ENCODE data around the gene NFKBIL1. TPM values are rescaled to one million over a fixed set of nuclear protein-coding genes. Genes with fewer than 3 reads are reported as not detected.

Gene NFKBIL1
- total and polyA plus RNA-seq, 9 of the 15 experiments (the other 6 are each of a cell fraction or from before 2014, with no cell fraction given) = 0.49 to 33.1 (median 7.6) TPM

DNA sequence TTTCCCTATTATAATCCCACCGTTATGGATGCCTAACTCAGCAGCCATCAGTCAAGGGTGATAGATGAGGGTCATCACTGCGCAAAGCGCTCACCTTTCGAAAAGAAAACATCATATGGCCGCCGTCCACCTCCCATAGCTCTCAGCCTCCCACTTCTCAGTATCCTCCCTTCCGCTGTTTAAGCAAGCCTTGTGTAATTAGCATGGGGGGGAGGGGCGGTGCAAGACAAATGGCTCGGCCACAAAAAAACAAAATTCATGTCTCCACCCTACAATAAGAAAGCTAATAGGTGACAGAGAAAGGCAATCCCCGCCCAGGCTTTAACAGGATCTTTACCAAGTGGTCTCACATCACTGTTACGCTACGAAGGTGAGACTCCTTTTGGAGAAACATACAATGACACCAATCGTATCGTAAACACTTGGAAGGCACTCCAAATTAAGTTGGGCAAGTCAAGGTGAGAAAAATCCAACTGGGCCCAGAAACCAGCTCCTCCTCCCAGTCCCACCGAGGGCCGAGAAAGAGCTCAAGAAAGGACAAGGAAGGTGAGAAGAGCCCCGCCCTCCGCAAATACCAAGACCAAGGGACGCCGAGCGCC lies 6.2 kb upstream of the NFKBIL1 start (continued):
- TF ChIP-seq SIN3A (IDR thresholded peaks at IDR 0.05; ENCODE audit: borderline replicate concordance in 2 of 2, control insufficient read depth in 1 of 2, low read depth in 2 of 2, low read length in 2 of 2) (peak in 1 of 2 experiments; percentile 29; a peak in 1 of 4 replicates), SAFB (IDR thresholded peaks at IDR 0.05; ENCODE audit: borderline replicate concordance, low read depth, low read length) (no peak), MTA1 (IDR thresholded peaks at IDR 0.05; ENCODE audit: borderline replicate concordance) (no peak), MEIS2 (IDR thresholded peaks at IDR 0.05; ENCODE audit: partially characterized antibody) (peak; percentile 44), SMAD2 (IDR thresholded peaks at IDR 0.05; ENCODE audit: low read depth, low read length) (no peak), LEF1 (IDR thresholded peaks at IDR 0.05) (peak; percentile 10; the same call in 1 of the 2 replicates), SMAD4 (CRISPR knock-in tag; conservative IDR thresholded peaks at IDR 0.05) (no peak; the same call in 1 of the 2 replicates), GABPB1 (CRISPR knock-in tag; IDR thresholded peaks at IDR 0.05) (no peak), SRSF7 (optimal IDR thresholded peaks at IDR 0.05; ENCODE audit: low read depth, low read length) (no peak), YY1 (IDR thresholded peaks at IDR 0.05; ENCODE audit: borderline replicate concordance in 1 of 3, control insufficient read depth in 1 of 3, extremely low read depth in 1 of 3, insufficient read depth in 3 of 3, insufficient read length in 1 of 3, insufficient replicate concordance in 2 of 3, low read depth in 1 of 3, low read length in 2 of 3) (peak in 1 of 3 experiments; percentile 58), ERF (CRISPR knock-in tag; IDR thresholded peaks at IDR 0.05) (no peak), SREBF1 (IDR thresholded peaks at IDR 0.05; ENCODE audit: borderline replicate concordance, low read depth, low read length) (no peak), POLR2AphosphoS5 (IDR thresholded peaks at IDR 0.05; ENCODE audit: control insufficient read depth, insufficient read depth, low read depth, low read length) (no peak), FOXP1 (CRISPR knock-in tag; IDR thresholded peaks at IDR 0.05) (0 out of 2 replicates have a peak, but pooled peaks have one; percentile 31), ZNF785 (CRISPR knock-in tag; IDR thresholded peaks at IDR 0.05) (no peak), TEAD2 (tag; IDR thresholded peaks at IDR 0.05) (no peak), DMBX1 (CRISPR knock-in tag; IDR thresholded peaks at IDR 0.05; ENCODE audit: borderline replicate concordance) (no peak), HIVEP1 (CRISPR knock-in tag; IDR thresholded peaks at IDR 0.05) (0 out of 2 replicates have a peak, but pooled peaks have one; percentile 36), MCM3 (IDR thresholded peaks at IDR 0.05) (no peak), CBFB (CRISPR knock-in tag; IDR thresholded peaks at IDR 0.05) (no peak), ZNF696 (CRISPR knock-in tag; conservative IDR thresholded peaks at IDR 0.05) (0 out of 2 replicates have a peak, but pooled peaks have one; percentile 60)
- TF ChIP-seq, protein P1, sequence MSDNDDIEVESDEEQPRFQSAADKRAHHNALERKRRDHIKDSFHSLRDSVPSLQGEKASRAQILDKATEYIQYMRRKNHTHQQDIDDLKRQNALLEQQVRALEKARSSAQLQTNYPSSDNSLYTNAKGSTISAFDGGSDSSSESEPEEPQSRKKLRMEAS (CRISPR knock-in tag; IDR thresholded peaks at IDR 0.05) = no peak
- TF ChIP-seq, protein P2, sequence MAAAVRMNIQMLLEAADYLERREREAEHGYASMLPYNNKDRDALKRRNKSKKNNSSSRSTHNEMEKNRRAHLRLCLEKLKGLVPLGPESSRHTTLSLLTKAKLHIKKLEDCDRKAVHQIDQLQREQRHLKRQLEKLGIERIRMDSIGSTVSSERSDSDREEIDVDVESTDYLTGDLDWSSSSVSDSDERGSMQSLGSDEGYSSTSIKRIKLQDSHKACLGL (CRISPR knock-in tag; IDR thresholded peaks at IDR 0.05; ENCODE audit: borderline replicate concordance, poor library complexity, severe bottlenecking) = peak; percentile 3
- TF ChIP-seq, protein P3, sequence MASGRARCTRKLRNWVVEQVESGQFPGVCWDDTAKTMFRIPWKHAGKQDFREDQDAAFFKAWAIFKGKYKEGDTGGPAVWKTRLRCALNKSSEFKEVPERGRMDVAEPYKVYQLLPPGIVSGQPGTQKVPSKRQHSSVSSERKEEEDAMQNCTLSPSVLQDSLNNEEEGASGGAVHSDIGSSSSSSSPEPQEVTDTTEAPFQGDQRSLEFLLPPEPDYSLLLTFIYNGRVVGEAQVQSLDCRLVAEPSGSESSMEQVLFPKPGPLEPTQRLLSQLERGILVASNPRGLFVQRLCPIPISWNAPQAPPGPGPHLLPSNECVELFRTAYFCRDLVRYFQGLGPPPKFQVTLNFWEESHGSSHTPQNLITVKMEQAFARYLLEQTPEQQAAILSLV (tag; IDR thresholded peaks at IDR 0.05) = no peak
- TF ChIP-seq, protein P4, sequence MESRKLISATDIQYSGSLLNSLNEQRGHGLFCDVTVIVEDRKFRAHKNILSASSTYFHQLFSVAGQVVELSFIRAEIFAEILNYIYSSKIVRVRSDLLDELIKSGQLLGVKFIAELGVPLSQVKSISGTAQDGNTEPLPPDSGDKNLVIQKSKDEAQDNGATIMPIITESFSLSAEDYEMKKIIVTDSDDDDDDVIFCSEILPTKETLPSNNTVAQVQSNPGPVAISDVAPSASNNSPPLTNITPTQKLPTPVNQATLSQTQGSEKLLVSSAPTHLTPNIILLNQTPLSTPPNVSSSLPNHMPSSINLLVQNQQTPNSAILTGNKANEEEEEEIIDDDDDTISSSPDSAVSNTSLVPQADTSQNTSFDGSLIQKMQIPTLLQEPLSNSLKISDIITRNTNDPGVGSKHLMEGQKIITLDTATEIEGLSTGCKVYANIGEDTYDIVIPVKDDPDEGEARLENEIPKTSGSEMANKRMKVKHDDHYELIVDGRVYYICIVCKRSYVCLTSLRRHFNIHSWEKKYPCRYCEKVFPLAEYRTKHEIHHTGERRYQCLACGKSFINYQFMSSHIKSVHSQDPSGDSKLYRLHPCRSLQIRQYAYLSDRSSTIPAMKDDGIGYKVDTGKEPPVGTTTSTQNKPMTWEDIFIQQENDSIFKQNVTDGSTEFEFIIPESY (CRISPR knock-in tag; IDR thresholded peaks at IDR 0.05) = no peak
